HCT116 (cell line): ENCODE data around the gene PCNX1. TPM values are rescaled to one million over a fixed set of nuclear protein-coding genes. Genes with fewer than 3 reads are reported as not detected.

ENCODE experiments used
- ATAC-seq: fragments of 200-7000 bp; cut with Tn5 transposase; 2 replicates; pipeline ENCODE4 v1.9.1; 2020; ENCODE audit warnings: mild to moderate bottlenecking, moderate library complexity
- BruUV-seq: library from RNA; stranded (reverse); fragments of 400-500 nt; replicated peaks from 2 replicates; lab custom pipeline; 2021; lab: Mats Ljungman, UMichigan
- CTCF ChIA-PET: fragments of 300-600 bp; sonication (Branson Sonifier 250); formaldehyde crosslinking; loops from one replicate; lab custom pipeline; 2021; ENCODE audit warnings: antibody characterized with exemption; lab: Charles Lee
- POLR2A ChIA-PET: fragments of 300-600, 350-600 bp; sonication (Branson Sonifier 250); formaldehyde crosslinking; loops from one replicate; lab custom pipeline; 2021; ENCODE audit warnings: antibody characterized with exemption; lab: Charles Lee
- RAD21 ChIA-PET, 2 experiments: fragments of 300-600 bp; sonication (Branson Sonifier 250); formaldehyde crosslinking; loops; one replicate each; lab custom pipeline; 2023; ENCODE audit warnings: low total read pairs in 2 of 2; ENCODE audit not compliant: uncharacterized antibody in 2 of 2, unreplicated experiment in 2 of 2, low non-redundant PET in 1 of 2; lab: Charles Lee
- DNase-seq: peaks from one replicate; pipeline ENCODE4 v3.0.0-alpha.2; 2010; ENCODE audit warnings: low read depth, low spot score
- H2AFZ ChIP-seq: fragments of 200-600 bp; shearing (Covaris generic), sonication (generic); 2 replicates; pipeline ENCODE4 v1.6.1; 2017; ENCODE audit warnings: low read depth, mixed run types, mixed read lengths, antibody characterized with exemption, low read length; ENCODE audit not compliant: poor library complexity, severe bottlenecking
- H3K27ac ChIP-seq: 2 replicates; pipeline ENCODE4 v1.5.1; 2012; ENCODE audit warnings: low read depth, low read length
- H3K27me3 ChIP-seq: fragments of 200-600 bp; sonication (generic); 2 replicates; pipeline ENCODE4 v1.6.1; 2016; ENCODE audit warnings: mixed run types, low read length, mixed read lengths; ENCODE audit not compliant: insufficient read depth
- H3K36me3 ChIP-seq, 2 experiments: fragments of 200-500 bp in 1 of 2; fragments of 200-600 bp in 1 of 2; sonication (Bioruptor generic) in 1 of 2; sonication (generic) in 1 of 2; 2 replicates each; pipeline versions ENCODE4 v1.5.1 to v1.6.1; 2014 to 2016; ENCODE audit warnings: low read length in 2 of 2, inconsistent platforms in 1 of 2, mixed read lengths in 1 of 2, mixed run types in 1 of 2; ENCODE audit not compliant: insufficient read depth in 2 of 2, control insufficient read depth in 1 of 2
- H3K4me1 ChIP-seq, 2 experiments: fragments of 200-600 bp in 1 of 2; sonication (generic) in 1 of 2; 2 replicates each; pipeline versions ENCODE4 v1.5.1 to v1.6.1; 2012 to 2017; ENCODE audit warnings: low read length in 2 of 2, inconsistent platforms in 1 of 2, mild to moderate bottlenecking in 1 of 2, mixed read lengths in 1 of 2, mixed run types in 1 of 2, moderate library complexity in 1 of 2; ENCODE audit not compliant: insufficient read depth in 2 of 2, control insufficient read depth in 1 of 2
- H3K4me2 ChIP-seq: fragments of 200-600 bp; sonication (generic); 2 replicates; pipeline ENCODE4 v1.6.1; 2017; ENCODE audit warnings: mixed run types, low read length, mixed read lengths
- H3K4me3 ChIP-seq, 2 experiments: fragments of 200-600 bp in 1 of 2; sonication (generic) in 1 of 2; replicated peaks in 1 of 2; 2 replicates each; pipeline ENCODE4 v1.5.1; 2011 to 2016; ENCODE audit warnings: low read length in 2 of 2, control low read depth in 1 of 2, low read depth in 1 of 2, mild to moderate bottlenecking in 1 of 2, mixed read lengths in 1 of 2, mixed run types in 1 of 2
- H3K79me2 ChIP-seq: fragments of 200-600 bp; sonication (generic); 2 replicates; pipeline ENCODE4 v1.6.1; 2017; ENCODE audit warnings: mild to moderate bottlenecking, mixed run types, low read length, moderate library complexity, mixed read lengths; ENCODE audit not compliant: insufficient read depth
- H3K9ac ChIP-seq: fragments of 200-600 bp; sonication (generic); 2 replicates; pipeline ENCODE4 v1.6.1; 2016; ENCODE audit warnings: low read length, mixed read lengths
- H3K9me2 ChIP-seq: fragments of 200-600 bp; sonication (generic), shearing (Covaris generic); 2 replicates; pipeline ENCODE4 v1.6.1; 2017; ENCODE audit warnings: mixed run types, mild to moderate bottlenecking, moderate library complexity; ENCODE audit not compliant: insufficient read depth
- H3K9me3 ChIP-seq, 2 experiments: fragments of 200-500 bp in 1 of 2; fragments of 200-600 bp in 1 of 2; sonication (Bioruptor generic) in 1 of 2; sonication (generic) in 1 of 2; 2 replicates each; pipeline ENCODE4 v1.6.1; 2014 to 2017; ENCODE audit warnings: low read length in 2 of 2, mixed read lengths in 2 of 2, inconsistent platforms in 1 of 2, low read depth in 1 of 2, mild to moderate bottlenecking in 1 of 2, mixed run types in 1 of 2, moderate library complexity in 1 of 2; ENCODE audit not compliant: control insufficient read depth in 1 of 2, insufficient read depth in 1 of 2
- H4K20me1 ChIP-seq: fragments of 200-600 bp; sonication (generic), shearing (Covaris generic); 2 replicates; pipeline ENCODE4 v1.6.1; 2017; ENCODE audit warnings: mixed run types, mild to moderate bottlenecking, moderate library complexity; ENCODE audit not compliant: insufficient read depth
- CEBPB ChIP-seq: IDR thresholded peaks from 2 replicates; pipeline ENCODE4 v1.6.1; 2012; ENCODE audit warnings: low read depth
- CTCF ChIP-seq, 3 experiments: fragments of 200-600 bp in 1 of 3; sonication (generic) in 1 of 3; IDR thresholded peaks in 2 of 3; conservative IDR thresholded peaks in 1 of 3; 2 replicates each; pipeline ENCODE4 v1.5.1; 2012 to 2017; ENCODE audit warnings: low read depth in 2 of 3, low read length in 2 of 3, antibody characterized with exemption in 1 of 3, borderline replicate concordance in 1 of 3, control low read depth in 1 of 3, mild to moderate bottlenecking in 1 of 3, mixed read lengths in 1 of 3, mixed run types in 1 of 3, moderate library complexity in 1 of 3; ENCODE audit not compliant: insufficient read depth in 1 of 3
- EZH2 ChIP-seq: fragments of 200-600 bp; sonication (generic); IDR thresholded peaks from 2 replicates; pipeline ENCODE4 v1.6.1; 2017; ENCODE audit warnings: antibody characterized with exemption, mixed run types
- EZH2phosphoT487 ChIP-seq: fragments of 200-600 bp; IDR thresholded peaks from 2 replicates; pipeline ENCODE4 v1.6.1; 2018; ENCODE audit warnings: antibody characterized with exemption, borderline replicate concordance
- FOSL1 ChIP-seq: IDR thresholded peaks from 2 replicates; pipeline ENCODE4 v1.6.1; 2012; ENCODE audit warnings: low read depth
- POLR2AphosphoS5 ChIP-seq: IDR thresholded peaks from 2 replicates; pipeline ENCODE4 v1.6.1; 2011; ENCODE audit warnings: mild to moderate bottlenecking, low read depth, low read length, moderate library complexity
- TCF7L2 ChIP-seq: IDR thresholded peaks from 2 replicates; pipeline ENCODE4 v1.7.0; 2011; ENCODE audit warnings: borderline replicate concordance, inconsistent platforms; ENCODE audit not compliant: insufficient read depth, insufficient read length; ENCODE audit errors: extremely low read depth
- intact Hi-C: fragments of 100-400 bp; cut with micrococcal nuclease; formaldehyde crosslinking; loops from 2 replicates; pipeline ENCODE4 v1.10.0; 2022
- total RNA-seq: library from RNA; stranded (reverse); gene quantifications from one replicate; pipeline ENCODE4 v1.2.1, GENCODE V29; 2021; ENCODE audit not compliant: unreplicated experiment
- TF ChIP-seq, protein P1 (sequence below): IDR thresholded peaks from 2 replicates; pipeline ENCODE4 v1.6.1; 2012; ENCODE audit warnings: low read depth
- TF ChIP-seq, protein P2 (sequence below): IDR thresholded peaks from 2 replicates; pipeline ENCODE4 v1.6.1; 2012

Gene PCNX1
- total RNA-seq, 1 experiment from 2014 or later: 52.2 TPM

GRCh38 chr14:71060825-71061455 lies 153.7 kb downstream of the PCNX1 start (continued):
- TF ChIP-seq CTCF (IDR thresholded peaks at IDR 0.05 in 2 of 3, conservative IDR thresholded peaks at IDR 0.05 in 1 of 3; ENCODE audit: borderline replicate concordance in 1 of 3, insufficient read depth in 1 of 3, low read depth in 2 of 3, low read length in 2 of 3): no peak
- no peak for TF ChIP-seq EZH2phosphoT487
- TF ChIP-seq, protein P1, sequence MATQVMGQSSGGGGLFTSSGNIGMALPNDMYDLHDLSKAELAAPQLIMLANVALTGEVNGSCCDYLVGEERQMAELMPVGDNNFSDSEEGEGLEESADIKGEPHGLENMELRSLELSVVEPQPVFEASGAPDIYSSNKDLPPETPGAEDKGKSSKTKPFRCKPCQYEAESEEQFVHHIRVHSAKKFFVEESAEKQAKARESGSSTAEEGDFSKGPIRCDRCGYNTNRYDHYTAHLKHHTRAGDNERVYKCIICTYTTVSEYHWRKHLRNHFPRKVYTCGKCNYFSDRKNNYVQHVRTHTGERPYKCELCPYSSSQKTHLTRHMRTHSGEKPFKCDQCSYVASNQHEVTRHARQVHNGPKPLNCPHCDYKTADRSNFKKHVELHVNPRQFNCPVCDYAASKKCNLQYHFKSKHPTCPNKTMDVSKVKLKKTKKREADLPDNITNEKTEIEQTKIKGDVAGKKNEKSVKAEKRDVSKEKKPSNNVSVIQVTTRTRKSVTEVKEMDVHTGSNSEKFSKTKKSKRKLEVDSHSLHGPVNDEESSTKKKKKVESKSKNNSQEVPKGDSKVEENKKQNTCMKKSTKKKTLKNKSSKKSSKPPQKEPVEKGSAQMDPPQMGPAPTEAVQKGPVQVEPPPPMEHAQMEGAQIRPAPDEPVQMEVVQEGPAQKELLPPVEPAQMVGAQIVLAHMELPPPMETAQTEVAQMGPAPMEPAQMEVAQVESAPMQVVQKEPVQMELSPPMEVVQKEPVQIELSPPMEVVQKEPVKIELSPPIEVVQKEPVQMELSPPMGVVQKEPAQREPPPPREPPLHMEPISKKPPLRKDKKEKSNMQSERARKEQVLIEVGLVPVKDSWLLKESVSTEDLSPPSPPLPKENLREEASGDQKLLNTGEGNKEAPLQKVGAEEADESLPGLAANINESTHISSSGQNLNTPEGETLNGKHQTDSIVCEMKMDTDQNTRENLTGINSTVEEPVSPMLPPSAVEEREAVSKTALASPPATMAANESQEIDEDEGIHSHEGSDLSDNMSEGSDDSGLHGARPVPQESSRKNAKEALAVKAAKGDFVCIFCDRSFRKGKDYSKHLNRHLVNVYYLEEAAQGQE: no peak
- TF ChIP-seq, protein P2, sequence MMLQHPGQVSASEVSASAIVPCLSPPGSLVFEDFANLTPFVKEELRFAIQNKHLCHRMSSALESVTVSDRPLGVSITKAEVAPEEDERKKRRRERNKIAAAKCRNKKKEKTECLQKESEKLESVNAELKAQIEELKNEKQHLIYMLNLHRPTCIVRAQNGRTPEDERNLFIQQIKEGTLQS: no peak
- no peak for TF ChIP-seq CEBPB
- no peak for TF ChIP-seq EZH2
- TF ChIP-seq POLR2AphosphoS5: no peak

DNA sequence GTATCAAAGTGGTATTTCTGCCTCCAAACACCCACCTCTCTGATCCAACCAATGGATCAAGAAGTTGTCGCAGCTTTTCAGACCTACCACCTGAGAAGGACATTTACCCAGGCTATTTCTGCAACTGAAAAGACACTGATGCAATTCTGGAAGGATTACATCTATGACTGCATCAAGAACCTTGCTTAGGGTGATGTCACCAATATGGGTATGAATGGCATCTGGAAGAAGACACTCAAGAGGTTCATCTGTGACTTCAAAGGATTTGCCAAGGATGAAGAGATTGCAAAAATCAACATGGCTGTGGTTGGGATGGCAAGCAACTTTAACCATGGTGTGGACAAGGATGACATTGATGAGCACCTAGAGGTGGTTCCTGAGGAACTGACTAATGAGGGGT lies 154.2 kb downstream of the PCNX1 start:
- Histone ChIP-seq H3K79me2 (no peaks in the 10 kb centered on the region), H3K4me2 (no peak overlapping the region), H3K4me3 (no peak overlapping the region), H3K27ac (no peak overlapping the region), H3K4me1 (no peaks in the 10 kb centered on the region), H3K36me3 (peaks cover 6 to 18% of the 10 kb centered on the region in 2 experiments; a peak in 3 of 4 replicates), H2AFZ (no peak overlapping the region), H3K9me2 (no peaks in the 10 kb centered on the region), H3K27me3 (no peaks in the 10 kb centered on the region), H4K20me1 (no peaks in the 10 kb centered on the region), H3K9me3 (no peaks in the 10 kb centered on the region), H3K9ac (no peak overlapping the region)
- DNase-seq (no peak), ATAC-seq (no peak)
- no TSS peak for BruUV-seq
- CTCF ChIA-PET: interaction anchor here (1.5 kb wide), 1 partner anchor 11 kb away, joined by 4 read pairs; no protein-coding TSS in a partner anchor
- RAD21 ChIA-PET: no interaction called here
- POLR2A ChIA-PET: no interaction called here
- no peak for TF ChIP-seq EZH2phosphoT487
- no peak for TF ChIP-seq TCF7L2
- no peak for TF ChIP-seq FOSL1
- intact Hi-C loops: no loop called here
